HG02571 (cell line): Measurements from ENCODE around the gene SRA1.
A peak's percentile ranks its signal among the peaks of the same experiment; 100 is the strongest.
"Not testable (repeated sequence)": the region's sequence is repeated elsewhere in the genome, so short reads cannot be mapped to it uniquely, and the experiment has no call there.

ENCODE experiments used
- ATAC-seq: cut with Tn5 transposase; IDR thresholded peaks from one replicate; pipeline ENCODE4 v1.9.1; 2021; ENCODE audit warnings: mild to moderate bottlenecking, moderate library complexity; ENCODE audit not compliant: unreplicated experiment

Gene SRA1

GRCh38 chr5:140557136-140557805 lies at the start of gene SRA1:
TSS of gene SRA1 (minus strand) at chr5:140557473. CDS start at chr5:140557452, 21 bp downstream.
- ATAC-seq: peak; percentile 95

DNA sequence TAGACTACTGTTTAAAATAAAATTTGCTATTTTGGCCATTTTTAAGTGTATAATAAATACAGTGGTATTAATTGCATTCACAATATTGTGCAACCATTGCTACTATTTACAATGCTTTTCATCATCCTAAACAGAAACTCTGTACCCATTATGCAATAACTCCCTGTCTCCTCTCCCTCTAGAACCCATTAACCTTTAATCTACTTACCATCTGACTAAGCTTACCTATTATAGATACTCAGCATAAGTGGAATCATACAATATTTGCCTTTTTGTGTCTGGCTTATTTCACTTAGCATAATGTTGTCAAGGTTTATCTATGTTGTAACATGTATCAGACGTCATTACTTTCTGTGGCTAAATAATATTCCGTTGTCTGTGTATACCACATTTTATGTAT lies 49.8 kb upstream of the SRA1 start:
- ATAC-seq: no peak

DNA sequence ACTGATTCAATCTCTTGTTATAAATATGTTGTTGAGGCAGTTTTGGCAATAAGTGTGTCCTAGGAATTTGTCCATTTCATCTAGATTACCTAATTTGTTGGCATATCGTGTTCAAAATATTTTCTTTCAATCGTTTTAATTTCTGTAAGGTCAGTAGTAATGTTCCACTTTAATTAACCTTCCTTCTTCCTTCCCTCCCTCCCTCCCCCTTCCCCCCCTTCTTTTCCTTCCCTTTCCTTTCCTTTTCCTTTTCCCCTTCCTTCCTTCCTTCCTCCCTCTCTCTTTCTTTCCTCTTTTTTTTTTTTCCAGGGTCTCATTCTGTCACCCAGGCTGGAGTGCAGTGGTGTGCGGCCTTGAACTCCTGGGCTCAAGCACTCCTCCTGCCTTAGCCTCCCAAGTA lies 48.6 kb upstream of the SRA1 start:
- ATAC-seq: no peak

GRCh38 chr5:140603734-140604133 lies 46.5 kb upstream of the SRA1 start:
- ATAC-seq: no peak

GRCh38 chr5:140603446-140603698 lies 46.1 kb upstream of the SRA1 start:
- not testable (repeated sequence) for ATAC-seq

GRCh38 chr5:140602147-140602546 lies 44.9 kb upstream of the SRA1 start:
- ATAC-seq: no peak

DNA sequence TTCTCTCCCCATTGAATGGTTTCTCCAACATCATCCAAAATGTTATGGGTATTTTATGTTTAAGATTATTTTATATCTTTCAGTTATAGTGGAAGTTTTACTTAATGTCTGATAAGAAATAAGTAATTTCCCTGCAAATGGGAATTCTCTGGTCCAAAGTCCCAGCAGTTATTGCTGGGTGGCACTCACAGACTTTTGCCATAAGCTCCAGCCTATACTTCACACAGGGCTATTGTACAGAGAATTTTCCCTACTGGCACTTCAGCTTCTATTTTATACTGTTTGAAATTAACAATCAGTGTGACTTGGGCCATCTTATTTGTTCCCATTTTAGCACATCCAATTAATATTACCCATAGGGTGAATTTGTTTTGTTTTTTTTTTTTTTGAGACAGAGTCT lies 42.8 kb upstream of the SRA1 start:
- no peak for ATAC-seq

- no peak for ATAC-seq
Measured at GRCh38 chr5:140598836-140599235, 41.6 kb upstream of the SRA1 start.

- no peak for ATAC-seq
Measured at GRCh38 chr5:140596321-140596741, 39.1 kb upstream of the SRA1 start.

DNA sequence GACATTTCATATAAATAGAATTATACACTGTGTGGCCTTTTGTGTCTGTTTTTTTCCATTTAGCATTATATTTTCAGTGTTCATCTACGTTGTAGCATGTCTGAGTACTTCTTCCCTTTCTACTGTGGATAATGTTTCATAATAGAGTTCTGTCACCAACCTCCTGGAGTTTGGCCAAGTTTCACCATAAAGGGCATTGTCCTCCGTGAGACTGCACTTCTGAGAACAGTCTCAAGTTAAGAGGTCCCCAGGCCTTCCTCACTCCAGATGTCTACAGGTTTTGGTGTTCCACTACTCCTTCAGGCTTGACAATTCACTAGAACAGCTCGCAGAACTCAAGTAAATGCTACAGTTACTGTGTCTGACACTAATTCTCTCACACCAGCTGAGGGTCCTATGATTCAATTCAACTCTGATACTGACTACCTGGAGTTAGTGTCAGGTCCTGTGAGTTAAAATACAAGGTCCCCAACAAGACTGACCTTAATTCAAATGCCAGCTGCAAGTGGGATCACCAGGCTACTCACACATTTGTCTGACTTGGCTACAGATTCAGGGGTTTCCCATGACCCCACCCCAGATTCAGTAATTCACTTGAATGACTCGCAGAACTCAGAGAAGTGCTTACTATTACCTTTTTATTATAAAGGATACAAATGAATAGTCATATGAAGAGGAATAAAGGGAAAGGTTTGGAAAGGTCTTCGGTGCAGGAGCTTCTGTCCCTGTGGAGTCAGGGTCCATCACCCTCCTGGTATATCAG lies 38.4 kb upstream of the SRA1 start:
- no peak for ATAC-seq

- no peak for ATAC-seq
Measured at GRCh38 chr5:140594169-140594568, 36.9 kb upstream of the SRA1 start.

GRCh38 chr5:140593070-140593469 lies 35.8 kb upstream of the SRA1 start:
- not testable (repeated sequence) for ATAC-seq

GRCh38 chr5:140591747-140592372 lies 34.6 kb upstream of the SRA1 start:
- no peak for ATAC-seq

DNA sequence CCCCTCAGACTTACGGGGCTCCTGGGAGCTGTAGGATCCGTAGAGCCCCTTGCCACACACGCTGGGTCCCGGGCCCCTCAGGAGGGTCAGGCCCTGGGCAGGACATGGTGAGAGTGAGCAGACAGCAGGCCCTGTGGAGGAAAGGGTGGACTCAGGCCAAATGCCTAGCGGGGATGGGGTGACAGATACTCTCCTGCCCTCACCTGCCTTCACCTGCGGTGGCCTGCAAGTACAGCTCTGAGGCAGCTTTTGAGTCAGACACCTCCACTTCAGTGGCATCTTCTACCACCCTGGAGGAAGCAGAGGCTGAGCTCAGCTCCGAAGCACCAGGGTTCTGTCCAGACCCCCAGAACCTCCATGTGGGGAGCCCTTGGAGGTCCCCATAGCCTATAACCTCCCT lies 33.6 kb upstream of the SRA1 start:
- ATAC-seq: no peak

- ATAC-seq: no peak
Measured at GRCh38 chr5:140588311-140589070, 31.2 kb upstream of the SRA1 start.

DNA sequence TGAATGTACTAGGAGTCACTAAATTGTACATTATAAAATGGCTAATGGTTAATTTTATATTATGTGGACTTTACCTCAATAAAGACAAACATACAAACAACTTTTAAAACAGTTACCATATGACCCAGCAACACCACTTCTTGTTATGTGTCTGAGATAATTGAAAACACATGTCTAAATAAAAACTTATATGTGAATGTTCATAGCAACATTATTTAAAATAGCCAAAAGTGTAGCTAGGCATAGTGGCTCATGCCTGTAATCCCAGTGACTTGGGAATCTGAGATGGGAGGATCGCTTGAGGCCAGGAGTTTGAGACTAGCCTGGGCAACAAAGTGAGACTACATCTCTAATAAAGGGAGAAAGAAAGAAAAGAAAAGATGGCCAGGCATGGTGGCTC lies 30.2 kb upstream of the SRA1 start:
- no peak for ATAC-seq

DNA sequence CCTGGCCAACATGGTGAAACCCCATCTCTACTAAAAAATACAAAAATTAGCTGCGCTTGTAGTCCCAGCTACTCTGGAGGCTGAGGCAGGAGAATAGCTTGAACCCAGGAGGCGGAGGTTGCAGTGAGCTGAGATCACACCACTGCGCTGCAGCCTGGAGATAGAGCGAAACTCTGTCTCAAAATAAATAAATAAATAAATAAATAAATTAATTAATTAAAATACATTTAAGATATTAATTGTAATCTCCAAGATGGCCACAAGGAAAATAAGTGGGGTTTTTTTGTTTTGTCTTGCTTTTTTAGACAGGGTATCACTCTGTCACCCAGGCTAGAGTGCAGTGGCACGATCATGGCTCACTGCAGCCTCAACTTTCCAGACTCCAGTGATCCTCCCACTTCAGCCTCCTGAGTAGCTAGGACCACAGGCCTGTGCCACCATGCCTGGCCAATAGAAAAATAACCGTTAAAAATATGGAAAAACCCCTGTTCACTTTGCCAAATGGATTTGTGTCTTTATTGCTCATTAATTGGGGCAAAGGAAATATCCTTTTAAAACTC lies 22.0 kb upstream of the SRA1 start:
- ATAC-seq: not testable (repeated sequence)

DNA sequence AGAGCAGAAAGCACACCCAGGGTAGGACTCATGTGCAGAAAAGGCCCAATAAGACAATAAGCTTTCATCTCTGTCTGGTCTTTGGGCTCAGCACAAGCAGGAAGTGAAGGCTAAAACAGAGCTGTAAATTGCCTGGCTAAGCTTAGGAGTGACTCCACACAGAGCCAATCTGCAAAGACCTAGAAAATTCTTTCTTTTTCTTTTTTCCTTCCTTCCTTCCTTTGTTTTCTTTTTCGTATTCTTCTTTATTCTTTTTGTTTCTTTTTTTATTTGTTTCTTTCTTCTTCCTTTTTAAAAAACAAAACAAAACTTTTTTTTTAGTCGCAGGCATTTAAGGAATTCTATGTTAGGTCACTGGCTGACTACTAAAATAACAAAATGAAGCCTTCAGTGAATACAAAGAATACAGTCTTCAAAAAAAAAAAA lies 19.5 kb upstream of the SRA1 start:
- ATAC-seq: no peak

DNA sequence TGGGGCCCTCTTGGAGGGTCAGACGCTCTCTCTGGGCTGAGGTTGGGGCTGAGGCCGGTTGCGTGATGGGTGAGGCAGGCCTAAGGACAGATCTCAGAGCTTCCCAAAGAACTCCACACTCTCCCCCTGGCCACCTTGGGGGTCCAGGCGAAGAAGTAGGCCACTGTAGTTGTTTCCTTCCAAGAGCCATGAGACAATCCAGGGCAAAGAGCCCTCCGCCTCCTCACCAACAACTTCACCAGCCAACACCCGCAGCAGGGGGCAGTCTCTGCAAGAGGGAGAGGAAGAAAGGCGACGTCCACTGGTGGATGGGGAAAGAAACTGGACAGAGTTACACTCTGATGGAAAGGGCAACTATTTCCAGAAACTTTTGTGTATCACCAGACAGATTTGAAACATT lies 18.0 kb upstream of the SRA1 start:
- no peak for ATAC-seq

GRCh38 chr5:140574165-140574564 lies 16.9 kb upstream of the SRA1 start:
- ATAC-seq: no peak

DNA sequence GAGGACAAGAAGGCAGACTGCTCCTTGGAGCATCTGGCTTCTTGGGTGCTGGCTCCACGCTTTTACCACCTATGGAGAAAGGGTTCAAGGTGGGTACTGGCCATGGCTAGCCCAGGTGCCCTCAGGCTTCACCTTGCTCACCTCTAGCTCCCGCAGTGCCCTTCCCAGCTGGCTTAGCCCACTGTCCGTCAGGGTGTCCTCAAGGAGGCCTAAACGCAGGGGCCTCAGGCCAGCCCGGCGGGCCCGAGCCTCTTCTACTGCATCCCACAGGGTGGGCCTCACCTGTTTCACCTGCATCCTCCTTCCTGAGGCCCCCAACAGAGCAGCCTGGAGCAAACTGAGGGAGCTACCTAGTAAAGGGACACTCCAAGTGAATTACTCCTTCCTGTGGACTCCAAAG lies 16.4 kb upstream of the SRA1 start:
- no peak for ATAC-seq
